SK-N-SH (cell line): ENCODE results near the gene C1orf159. TPM values are rescaled to one million over a fixed set of nuclear protein-coding genes. Genes with fewer than 3 reads are reported as not detected.

ENCODE experiments used
- CTCF ChIA-PET: fragments of 300-600, 350-600 bp; formaldehyde crosslinking; extraction: SDS; loops from one replicate; lab custom pipeline; 2021; lab: Yijun Ruan, JAX
- POLR2A ChIA-PET: fragments of 350-600 bp; sonication (Branson Sonifier 250); formaldehyde crosslinking; extraction: SDS; loops from one replicate; lab custom pipeline; 2020; ENCODE audit warnings: antibody characterized with exemption, inconsistent platforms; lab: Yijun Ruan, JAX
- DNase-seq: peaks from one replicate; pipeline ENCODE4 v3.0.0; 2012
- H2AFZ ChIP-seq: fragments of 200-600 bp; sonication (generic); 2 replicates; pipeline ENCODE4 v1.8.1; 2016; ENCODE audit warnings: antibody characterized with exemption, mild to moderate bottlenecking, low read depth
- H3F3A ChIP-seq: fragments of 200-600 bp; sonication (generic); replicated peaks from 2 replicates; pipeline ENCODE3; 2016; ENCODE audit warnings: antibody characterized with exemption, mild to moderate bottlenecking; ENCODE audit not compliant: insufficient read depth
- H3K27ac ChIP-seq, 2 experiments: fragments of 200-500 bp in 1 of 2; fragments of 200-600 bp in 1 of 2; sonication (Bioruptor generic) in 1 of 2; sonication (generic), shearing (Covaris generic) in 1 of 2; 2 replicates each; pipeline versions ENCODE4 v1.5.1 to v1.6.1; 2014 to 2016; ENCODE audit warnings: low read depth in 2 of 2, inconsistent platforms in 1 of 2, low read length in 1 of 2, mild to moderate bottlenecking in 1 of 2, mixed read lengths in 1 of 2
- H3K27me3 ChIP-seq: fragments of 200-600 bp; sonication (generic), shearing (Covaris generic); 2 replicates; pipeline ENCODE4 v1.6.1; 2016; ENCODE audit warnings: mixed run types; ENCODE audit not compliant: insufficient read depth
- H3K36me3 ChIP-seq, 2 experiments: fragments of 200-500 bp in 1 of 2; fragments of 200-600 bp in 1 of 2; sonication (Bioruptor generic) in 1 of 2; sonication (generic) in 1 of 2; replicated peaks in 1 of 2; 2 replicates each; pipeline versions ENCODE3 to v1.5.1; 2014 to 2016; ENCODE audit warnings: low read length in 1 of 2, mild to moderate bottlenecking in 1 of 2; ENCODE audit not compliant: insufficient read depth in 2 of 2, control insufficient read depth in 1 of 2
- H3K4me1 ChIP-seq, 2 experiments: fragments of 200-500 bp in 1 of 2; fragments of 200-600 bp in 1 of 2; sonication (Bioruptor generic) in 1 of 2; sonication (generic), shearing (Covaris generic) in 1 of 2; 2 replicates each; pipeline versions ENCODE4 v1.5.1 to v1.6.1; 2014 to 2016; ENCODE audit warnings: low read depth in 1 of 2, low read length in 1 of 2, mixed run types in 1 of 2; ENCODE audit not compliant: insufficient read depth in 2 of 2, control insufficient read depth in 1 of 2
- H3K4me2 ChIP-seq: fragments of 200-600 bp; sonication (generic), shearing (Covaris generic); 2 replicates; pipeline ENCODE4 v1.6.1; 2017; ENCODE audit warnings: mixed run types
- H3K4me3 ChIP-seq, 2 experiments: fragments of 200-500 bp in 1 of 2; fragments of 200-600 bp in 1 of 2; sonication (Bioruptor generic) in 1 of 2; sonication (generic), shearing (Covaris generic) in 1 of 2; 2 replicates each; pipeline versions ENCODE4 v1.5.1 to v1.8.1; 2014 to 2016; ENCODE audit warnings: low read depth in 2 of 2, inconsistent platforms in 1 of 2, low read length in 1 of 2, mild to moderate bottlenecking in 1 of 2, mixed read lengths in 1 of 2, moderate library complexity in 1 of 2
- H3K79me2 ChIP-seq: fragments of 200-600 bp; sonication (generic); 2 replicates; pipeline ENCODE4 v1.8.1; 2017; ENCODE audit warnings: mild to moderate bottlenecking; ENCODE audit not compliant: insufficient read depth
- H3K9ac ChIP-seq: fragments of 200-600 bp; sonication (generic); 2 replicates; pipeline ENCODE4 v1.6.1; 2017; ENCODE audit warnings: mixed run types
- H3K9me2 ChIP-seq: fragments of 200-600 bp; sonication (generic); 2 replicates; pipeline ENCODE4 v1.6.1; 2017; ENCODE audit warnings: mixed run types
- H3K9me3 ChIP-seq: fragments of 200-600 bp; sonication (generic); 2 replicates; pipeline ENCODE4 v1.6.1; 2017; ENCODE audit warnings: mixed run types, mild to moderate bottlenecking, moderate library complexity
- H4K20me1 ChIP-seq: fragments of 200-600 bp; sonication (generic); 2 replicates; pipeline ENCODE4 v1.6.1; 2017; ENCODE audit warnings: mild to moderate bottlenecking, mixed run types; ENCODE audit not compliant: insufficient read depth
- ELF1 ChIP-seq: IDR thresholded peaks from 2 replicates; pipeline ENCODE4 v1.4.0; 2012
- EZH2phosphoT487 ChIP-seq: fragments of 200-600 bp; sonication (generic); IDR thresholded peaks from 2 replicates; pipeline ENCODE4 v1.6.1; 2017; ENCODE audit warnings: low read depth, mixed run types, mild to moderate bottlenecking, antibody characterized with exemption, moderate library complexity, borderline replicate concordance
- FOXJ3 ChIP-seq: sonication (generic); formaldehyde crosslinking; IDR thresholded peaks from 2 replicates; pipeline ENCODE4 v1.5.1; 2020; ENCODE audit warnings: mild to moderate bottlenecking, missing genetic modification reagents
- FOXM1 ChIP-seq: IDR thresholded peaks from 2 replicates; pipeline ENCODE4 v1.4.0; 2012; ENCODE audit warnings: low read depth, mild to moderate bottlenecking
- MXI1 ChIP-seq: IDR thresholded peaks from 2 replicates; pipeline ENCODE4 v1.6.1; 2012; ENCODE audit warnings: mild to moderate bottlenecking, low read depth, low read length, improper control_type of control experiment
- NFIC ChIP-seq: IDR thresholded peaks from 2 replicates; pipeline ENCODE4 v1.4.0; 2012; ENCODE audit warnings: borderline replicate concordance
- NRF1 ChIP-seq: IDR thresholded peaks from 2 replicates; pipeline ENCODE4 v1.6.1; 2012; ENCODE audit warnings: low read depth, mild to moderate bottlenecking, low read length
- PBX3 ChIP-seq: IDR thresholded peaks from 2 replicates; pipeline ENCODE4; 2012
- POLR2AphosphoS5 ChIP-seq: IDR thresholded peaks from 2 replicates; pipeline ENCODE4 v1.6.1; 2012; ENCODE audit warnings: low read depth, low read length
- RAD21 ChIP-seq: IDR thresholded peaks from 2 replicates; pipeline ENCODE4 v1.6.1; 2012; ENCODE audit warnings: mild to moderate bottlenecking, low read length
- RCOR1 ChIP-seq: fragments of 150-350 bp; IDR thresholded peaks from 2 replicates; pipeline ENCODE4 v1.6.1; 2017; ENCODE audit warnings: antibody characterized with exemption, low read length
- REST ChIP-seq: IDR thresholded peaks from 2 replicates; pipeline ENCODE4 v1.6.1; 2012; ENCODE audit warnings: mild to moderate bottlenecking, low read depth, low read length, moderate library complexity
- RFX5 ChIP-seq: IDR thresholded peaks from 2 replicates; pipeline ENCODE4 v1.6.1; 2012; ENCODE audit warnings: mild to moderate bottlenecking, improper control_type of control experiment, low read length
- TAF1 ChIP-seq: IDR thresholded peaks from 2 replicates; pipeline ENCODE4 v1.6.1; 2012; ENCODE audit warnings: low read depth, mild to moderate bottlenecking, low read length, moderate library complexity, borderline replicate concordance
- TCF12 ChIP-seq: IDR thresholded peaks from 2 replicates; pipeline ENCODE4 v1.4.0; 2012
- USF2 ChIP-seq: fragments of 150-350 bp; IDR thresholded peaks from 2 replicates; pipeline ENCODE4 v1.6.1; 2017; ENCODE audit warnings: antibody characterized with exemption, low read length, low read depth, borderline replicate concordance
- YY1 ChIP-seq: IDR thresholded peaks from 2 replicates; pipeline ENCODE4 v1.4.0; 2012; ENCODE audit warnings: low read depth, mild to moderate bottlenecking
- WGBS: methylation state at CpG from one replicate; pipeline ENCODE4 v1.1.6; 2017; ENCODE audit warnings: low lambda C conversion rate; 5-methylcytosine and 5-hydroxymethylcytosine counted together
- polyA plus RNA-seq, 3 experiments: library from polyadenylated mRNA; depleted of rRNA; stranded (reverse); fragments of >200 nt; gene quantifications; 2 replicates each; pipeline ENCODE4 v1.2.3, GENCODE V29; 2012

C1orf159 gene
- polyA plus RNA-seq, 1 of the 3 experiments (the other 2 are of a cell fraction) = 10.2 TPM

GRCh38 chr1:1045129-1045528 is 70.8 kb downstream of the C1orf159 start:
- no peak for DNase-seq
- no peaks in the 10 kb centered on the region for H3K27me3 ChIP-seq
- no peak overlapping the region for H2AFZ ChIP-seq
- peaks cover 0 to 25% of the 10 kb centered on the region in 2 experiments for H3K36me3 ChIP-seq
- TF ChIP-seq ELF1 = no peak
- TF ChIP-seq, all 33 proteins: peak for 0
- Histone ChIP-seq H3F3A (no peaks in the 10 kb centered on the region), H3K79me2 (no peaks in the 10 kb centered on the region), H3K9ac (no peak overlapping the region), H3K27ac (no peak overlapping the region), H3K4me2 (no peak overlapping the region), H3K4me3 (no peak overlapping the region), H3K9me3 (no peaks in the 10 kb centered on the region), H4K20me1 (no peaks in the 10 kb centered on the region), H3K9me2 (no peaks in the 10 kb centered on the region), H3K4me1 (peaks cover 0 to 7% of the 10 kb centered on the region in 2 experiments; a peak in 1 of 4 replicates)
- ChIA-PET POLR2A (no interaction called here), CTCF (interaction anchor here (0.8 to 1.2 kb wide), 4 partner anchors 19 to 61 kb away, joined by 3 to 6 read pairs (median 3); no protein-coding TSS in a partner anchor)
- 100% methylated on average over 9 of the region's 23 CpGs for WGBS

- H3K27me3 ChIP-seq = no peaks in the 10 kb centered on the region
- no peak overlapping the region for H3K4me3 ChIP-seq
- peaks cover 4% of the 10 kb centered on the region; the same call in 1 of the 2 replicates for H4K20me1 ChIP-seq
- H3K9me3 ChIP-seq = no peaks in the 10 kb centered on the region
- no peak overlapping the region for H2AFZ ChIP-seq
- CTCF ChIA-PET = interaction anchor here (0.8 to 1.2 kb wide), 4 partner anchors 19 to 61 kb away, joined by 3 to 6 read pairs (median 3); no protein-coding TSS in a partner anchor
- no peaks in the 10 kb centered on the region for H3F3A ChIP-seq
- TF ChIP-seq MXI1 (no peak), USF2 (no peak), EZH2phosphoT487 (no peak), FOXM1 (no peak), FOXJ3 (no peak), POLR2AphosphoS5 (no peak), YY1 (no peak), NRF1 (no peak), RAD21 (no peak), PBX3 (no peak), TAF1 (no peak), REST (no peak), TCF12 (no peak), NFIC (no peak), RFX5 (no peak), RCOR1 (no peak)
- WGBS = 92% methylated on average over 27 of the region's 34 CpGs
- H3K4me1 ChIP-seq = peaks cover 0 to 11% of the 10 kb centered on the region in 2 experiments; a peak in 1 of 4 replicates
- H3K4me2 ChIP-seq = no peak overlapping the region
- no peak overlapping the region for H3K27ac ChIP-seq
- no peak for DNase-seq
- POLR2A ChIA-PET = no interaction called here
- H3K36me3 ChIP-seq = peaks cover 0 to 25% of the 10 kb centered on the region in 2 experiments
- H3K79me2 ChIP-seq = no peaks in the 10 kb centered on the region
- no peaks in the 10 kb centered on the region for H3K9me2 ChIP-seq
- no peak overlapping the region for H3K9ac ChIP-seq
Observed at GRCh38 chr1:1044455-1045078, 71.3 kb downstream of the C1orf159 start.
